Inferior parietal cortex (tissue), 1 donor: ENCODE data around the gene TMSB15C.
"Not testable (repeated sequence)": the region's sequence is repeated elsewhere in the genome, so short reads cannot be mapped to it uniquely, and the experiment has no call there.

ENCODE experiments used
- DNase-seq: peaks from one replicate; pipeline ENCODE4 v3.0.0-alpha.2; 2016; ENCODE audit errors: extremely low spot score

Gene TMSB15C

GRCh38 chrX:104075778-104076445, at the start of gene TMSB15C:
TSS of gene TMSB15C (minus strand) at chrX:104076236.
- not testable (repeated sequence) for DNase-seq

- no peak for DNase-seq
These were observed 46.8 kb upstream of the TMSB15C start for GRCh38 chrX:104122829-104123228.

- no peak for DNase-seq
These were observed 42.7 kb upstream of the TMSB15C start for GRCh38 chrX:104118765-104119164.

GRCh38 chrX:104117759-104118158, 41.7 kb upstream of the TMSB15C start:
- no peak for DNase-seq

DNA sequence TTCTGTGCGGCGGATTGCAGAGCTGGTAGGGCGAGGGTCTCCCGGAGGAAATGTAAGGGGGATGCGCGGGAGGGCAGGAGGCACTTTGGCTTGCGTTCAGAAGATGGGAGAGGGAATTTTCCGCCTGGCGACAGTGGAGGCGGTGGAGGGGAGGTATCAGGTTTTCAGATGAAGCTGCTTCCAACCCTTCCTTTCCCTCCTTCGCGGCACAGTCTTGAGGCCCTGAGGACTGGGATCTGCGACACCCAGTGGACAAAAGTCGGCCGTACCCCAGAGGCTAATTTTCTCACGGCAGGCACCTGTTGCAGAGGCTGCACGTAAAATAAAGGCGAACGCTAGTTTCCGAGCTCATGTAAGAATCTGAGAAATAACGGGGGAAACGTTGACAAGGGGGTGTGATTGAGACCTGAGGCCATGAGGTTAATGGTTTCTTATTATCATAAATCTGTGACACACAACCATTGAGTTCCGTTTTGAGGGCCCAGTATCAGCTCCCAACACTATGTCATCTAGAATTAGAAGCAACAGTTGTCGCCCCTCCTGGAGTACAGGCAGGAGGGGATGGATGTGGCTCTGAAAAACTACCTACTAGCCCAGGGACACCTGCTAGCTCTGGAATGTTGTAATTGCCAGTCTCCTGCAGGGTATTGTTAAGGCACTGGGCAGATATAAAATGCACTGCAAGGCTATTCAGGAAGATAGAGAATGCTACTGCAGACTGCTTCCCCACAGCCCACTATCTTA, 37.4 kb upstream of the TMSB15C start:
- peak; percentile 58 for DNase-seq

- peak; percentile 18 for DNase-seq
These were observed 36.4 kb upstream of the TMSB15C start, which contains the start of gene ZCCHC18 for GRCh38 chrX:104112326-104112951. TSS of gene ZCCHC18 (plus strand) at chrX:104112523. CDS start at chrX:104114112, 1,589 bp downstream.

DNA sequence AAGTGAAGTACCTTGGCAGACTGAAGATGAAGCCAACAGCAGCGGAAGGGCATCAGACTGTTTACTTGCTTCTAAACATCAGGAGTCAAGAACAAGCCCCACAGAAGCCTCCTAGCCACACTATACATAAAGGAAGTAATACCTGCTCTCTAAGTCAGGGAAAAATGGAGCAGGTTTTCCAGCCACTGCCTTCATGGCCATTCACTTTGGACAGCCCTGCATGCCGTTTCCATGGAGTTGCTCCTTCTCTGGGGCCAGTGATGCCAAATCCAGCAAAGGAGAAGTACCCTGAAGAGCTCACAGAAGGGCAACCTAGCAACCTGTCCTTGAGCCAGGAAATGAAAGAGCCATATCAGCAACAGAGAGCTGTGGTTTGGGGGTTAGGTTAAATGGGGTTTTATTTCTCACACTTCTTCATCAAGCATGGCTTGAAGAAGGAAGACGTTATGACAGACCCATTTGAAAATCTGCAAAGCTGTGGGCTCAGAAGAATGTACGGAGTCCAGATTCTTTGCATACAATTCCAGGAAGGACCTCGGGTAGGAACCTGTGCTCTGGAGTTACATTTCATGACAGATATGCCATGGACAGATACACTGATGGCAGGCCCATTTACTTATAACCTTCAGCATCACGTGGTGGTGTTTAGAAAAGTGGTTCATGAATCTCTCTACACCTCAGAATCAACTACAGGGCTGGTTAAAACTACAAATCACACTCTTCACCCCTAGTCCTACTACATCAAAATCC, 34.6 kb upstream of the TMSB15C start:
- DNase-seq = not testable (repeated sequence)

GRCh38 chrX:104108955-104109354, 32.9 kb upstream of the TMSB15C start:
- DNase-seq = no peak

DNA sequence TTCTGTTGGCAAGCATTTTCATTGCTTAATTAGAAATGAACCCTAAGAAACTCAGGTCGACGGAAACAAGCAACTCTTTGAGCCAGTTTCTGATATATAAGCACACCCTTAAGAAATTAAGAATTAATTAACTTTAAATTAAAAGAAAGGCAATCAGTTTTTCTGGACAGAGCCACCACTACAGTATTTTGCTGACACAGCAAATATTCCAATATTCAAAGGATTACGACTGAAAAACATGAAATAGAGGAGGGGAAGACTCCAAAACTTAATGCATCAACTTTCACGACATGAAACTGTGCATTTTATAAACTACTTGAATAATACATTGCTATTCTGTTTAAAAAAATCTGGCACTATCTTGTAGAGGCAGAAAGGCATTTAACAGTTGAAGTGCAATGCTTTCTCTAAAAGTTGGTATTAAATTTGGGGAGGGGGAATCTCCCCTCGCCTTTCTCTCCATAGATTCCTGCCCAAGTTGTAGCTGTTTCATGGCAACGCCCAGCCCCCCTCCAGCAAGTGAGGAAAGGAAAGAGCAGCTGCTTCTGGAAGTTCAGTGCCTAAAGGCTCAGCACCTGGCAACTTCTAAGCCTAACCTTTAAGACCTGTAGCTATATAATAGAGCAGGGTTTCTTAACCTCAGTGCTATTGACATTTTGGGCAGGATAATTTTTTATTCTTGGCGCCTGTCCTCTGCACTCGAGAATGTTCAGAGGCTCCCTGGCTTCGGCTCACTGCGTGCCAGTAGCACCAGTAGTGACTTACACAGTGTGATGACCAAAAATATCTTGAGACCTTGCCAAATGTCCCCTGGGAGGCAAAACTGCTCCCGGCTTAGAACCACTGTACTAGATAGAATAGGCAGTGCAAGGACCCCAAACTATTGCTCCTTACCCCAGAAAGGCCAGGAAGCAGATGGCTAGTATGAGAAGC, 29.6 kb upstream of the TMSB15C start:
- no peak for DNase-seq

DNA sequence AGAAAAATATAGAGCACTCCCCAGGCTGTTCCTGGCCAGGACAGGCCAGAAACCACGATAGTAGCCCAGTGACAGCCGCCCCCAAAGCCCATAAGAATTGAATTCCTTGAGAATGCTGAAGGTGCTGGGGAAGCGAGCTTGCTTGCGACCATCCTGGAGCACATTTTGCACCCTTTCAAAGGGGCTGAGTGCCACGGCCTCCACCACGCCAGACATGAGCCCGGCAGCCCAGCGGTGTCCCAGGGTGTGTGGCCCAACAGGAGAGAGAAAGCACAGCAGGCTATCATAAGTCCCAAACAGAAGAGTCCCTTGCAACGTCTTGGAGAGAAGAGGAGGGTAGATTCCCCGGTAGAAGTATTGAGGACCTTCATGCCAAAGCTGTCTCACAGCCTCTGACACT, 28.6 kb upstream of the TMSB15C start:
- no peak for DNase-seq

DNA sequence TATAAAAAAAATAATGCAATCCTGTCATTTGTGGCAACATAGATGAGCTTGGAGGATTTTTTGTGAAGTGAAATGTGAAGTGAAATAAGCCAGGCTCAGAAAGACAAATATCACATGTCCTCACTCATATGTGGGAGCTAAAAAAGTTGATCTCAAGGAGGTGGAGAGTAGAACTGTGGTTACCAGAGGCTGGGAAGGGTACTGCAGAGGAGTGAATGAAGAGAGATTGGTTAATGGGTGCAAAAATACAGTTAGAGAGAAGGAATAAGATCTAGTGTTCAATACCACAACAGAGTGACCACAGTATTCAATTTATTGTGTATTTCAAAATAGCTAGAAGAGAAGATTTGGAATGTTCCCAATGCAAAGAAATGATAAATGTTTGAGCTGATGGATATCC, 22.9 kb upstream of the TMSB15C start:
- no peak for DNase-seq

DNA sequence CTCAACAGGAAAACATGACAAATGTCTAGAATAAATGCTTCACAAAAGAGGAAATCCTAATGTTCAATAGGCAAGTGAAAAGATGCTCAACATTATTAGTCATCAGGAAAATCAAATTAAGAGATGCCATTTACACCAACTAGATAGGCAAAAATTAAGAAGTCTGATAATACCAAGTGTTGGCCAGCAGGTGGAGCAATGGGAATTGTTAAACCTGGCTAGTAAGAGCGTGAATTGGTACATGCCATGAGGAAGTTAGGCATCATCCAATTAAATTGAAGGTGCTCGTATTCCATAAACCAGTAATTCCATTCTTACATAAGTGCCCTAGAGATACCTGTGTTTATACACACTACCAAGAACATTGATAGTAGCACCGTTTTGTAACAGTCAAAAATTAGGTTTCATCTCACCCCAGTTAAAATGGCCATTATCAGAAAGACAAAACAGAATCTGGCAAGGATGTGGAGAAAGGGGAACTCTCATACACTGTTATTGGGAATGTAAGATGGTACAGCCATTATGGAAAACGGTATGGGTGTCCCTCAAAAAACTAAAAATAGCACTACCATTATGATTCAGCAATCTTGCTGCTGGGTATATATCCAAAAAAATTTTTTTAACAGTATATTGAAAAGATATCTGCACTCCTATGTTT, 22.2 kb upstream of the TMSB15C start:
- DNase-seq = peak; percentile 76

DNA sequence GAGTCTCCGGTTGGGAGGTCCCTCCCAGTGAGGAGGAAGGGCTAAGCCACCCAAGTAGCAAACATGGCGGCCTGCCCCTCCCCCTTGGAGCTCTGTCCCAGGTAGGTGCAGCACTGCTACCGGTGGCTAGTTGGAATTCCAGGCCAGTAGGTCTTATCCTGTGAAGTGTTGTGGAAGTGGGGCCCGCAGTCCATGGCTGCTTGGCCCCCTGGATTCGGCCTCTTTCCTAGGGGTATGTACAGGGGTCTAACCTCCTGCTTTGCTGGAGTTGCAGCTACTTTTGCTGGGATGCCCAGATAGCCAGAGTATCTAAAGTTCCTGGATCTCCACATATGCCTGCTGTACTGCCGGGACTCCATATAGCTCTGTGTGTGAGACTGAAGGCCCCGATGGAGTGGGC, 9.9 kb upstream of the TMSB15C start:
- DNase-seq = no peak

GRCh38 chrX:104085477-104085876, 9.4 kb upstream of the TMSB15C start:
- DNase-seq = no peak

GRCh38 chrX:104084534-104085277, 8.7 kb upstream of the TMSB15C start:
- no peak for DNase-seq

DNA sequence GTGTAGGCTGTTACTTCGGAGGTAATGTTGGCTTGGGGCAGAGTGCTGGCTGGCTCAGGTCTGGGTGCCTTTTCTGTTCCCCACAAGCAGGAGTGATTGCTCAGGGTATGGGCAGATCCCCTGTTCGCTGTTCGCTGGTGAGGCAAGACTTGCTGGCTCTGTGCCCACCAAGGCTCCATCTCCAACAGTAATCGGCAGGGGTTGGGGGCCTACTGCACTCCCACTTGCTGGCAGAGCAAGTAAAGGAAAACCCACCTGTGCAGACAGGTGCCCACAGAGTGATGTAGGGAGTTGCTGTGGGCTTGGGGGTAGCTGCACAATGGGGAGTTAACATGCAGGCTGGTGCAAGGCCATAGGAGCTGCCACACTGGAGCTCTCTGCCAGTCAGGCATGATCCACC, 8.0 kb upstream of the TMSB15C start:
- DNase-seq = no peak

GRCh38 chrX:104077854-104078253, 1.8 kb upstream of the TMSB15C start:
- not testable (repeated sequence) for DNase-seq

DNA sequence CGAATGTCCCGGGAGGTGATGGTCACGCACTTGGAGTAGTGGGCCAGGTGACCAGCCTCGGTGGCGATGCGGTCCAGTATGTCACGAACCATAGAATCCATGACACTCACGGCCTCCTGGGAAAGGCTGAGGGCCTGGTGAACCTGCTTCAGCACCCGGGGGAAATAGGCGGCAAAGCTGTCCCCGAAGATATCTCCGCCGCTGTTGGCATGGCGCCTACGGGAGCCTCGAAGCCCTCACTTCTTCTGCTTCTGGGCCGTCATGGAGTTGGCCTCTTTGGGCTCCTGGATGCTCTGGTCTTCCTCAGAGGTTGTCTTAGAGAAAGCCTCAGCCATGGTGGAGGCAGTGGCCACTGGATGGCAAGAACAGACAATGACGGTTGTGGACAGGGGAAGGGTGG, 13.4 kb downstream of the TMSB15C start:
- not testable (repeated sequence) for DNase-seq

DNA sequence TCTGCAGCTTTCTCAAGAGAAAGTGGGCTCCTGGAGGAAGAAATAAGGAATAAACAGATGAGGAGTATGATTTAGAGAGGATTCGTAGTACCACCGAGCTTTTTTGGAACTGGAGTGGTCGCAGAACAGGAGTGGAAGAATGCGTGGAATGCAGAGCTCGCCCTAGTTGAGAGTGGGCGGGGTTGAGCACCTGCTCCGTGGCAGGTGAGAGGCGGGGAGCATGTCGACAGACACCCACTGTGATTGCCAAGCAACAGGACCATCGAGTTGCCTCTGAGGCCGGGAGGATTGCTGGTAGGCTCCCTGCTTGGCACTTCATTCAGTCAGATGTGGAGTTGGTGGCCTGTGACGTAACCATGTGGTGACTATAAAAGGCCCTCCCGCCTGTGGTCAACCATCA, 21.1 kb downstream of the TMSB15C start:
- DNase-seq = not testable (repeated sequence)

GRCh38 chrX:104047171-104047570, 28.9 kb downstream of the TMSB15C start:
- no peak for DNase-seq
